ENCODE data around the gene CX3CR1.

DNA sequence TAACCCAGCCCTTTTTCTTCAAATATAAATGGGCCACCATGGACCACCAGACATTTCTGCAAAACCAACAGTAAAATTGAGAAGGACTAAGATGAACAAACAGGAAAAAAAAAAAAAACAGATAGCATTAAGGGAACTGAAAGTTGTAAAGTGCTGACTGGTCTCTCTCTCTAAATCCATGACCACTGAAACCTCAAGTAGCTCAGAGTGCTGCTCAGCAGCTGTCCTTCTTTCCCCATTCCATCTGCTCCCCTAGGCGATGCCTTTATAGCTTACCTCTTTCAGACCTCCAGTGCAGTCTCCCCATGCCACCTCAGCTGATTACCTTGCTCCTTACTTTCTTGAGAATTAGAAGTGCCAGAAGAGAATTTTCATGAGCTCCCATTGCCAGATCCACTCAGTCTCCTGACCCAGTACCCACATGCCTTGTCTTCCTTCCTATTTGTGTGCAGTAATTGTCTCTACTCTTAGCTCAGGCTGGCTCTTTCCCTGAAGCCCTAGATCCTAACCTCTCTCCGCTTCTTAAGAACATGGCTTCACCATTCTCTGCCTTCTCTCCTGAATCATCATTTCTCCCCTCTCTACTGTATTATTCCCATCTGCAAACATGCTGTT is 63.6 kb downstream of the CX3CR1 start:
- no peak for TF ChIP-seq EZH2 (optimal IDR thresholded peaks at IDR 0.05; ENCODE audit: low read depth, low read length)
- TF ChIP-seq, protein P1, sequence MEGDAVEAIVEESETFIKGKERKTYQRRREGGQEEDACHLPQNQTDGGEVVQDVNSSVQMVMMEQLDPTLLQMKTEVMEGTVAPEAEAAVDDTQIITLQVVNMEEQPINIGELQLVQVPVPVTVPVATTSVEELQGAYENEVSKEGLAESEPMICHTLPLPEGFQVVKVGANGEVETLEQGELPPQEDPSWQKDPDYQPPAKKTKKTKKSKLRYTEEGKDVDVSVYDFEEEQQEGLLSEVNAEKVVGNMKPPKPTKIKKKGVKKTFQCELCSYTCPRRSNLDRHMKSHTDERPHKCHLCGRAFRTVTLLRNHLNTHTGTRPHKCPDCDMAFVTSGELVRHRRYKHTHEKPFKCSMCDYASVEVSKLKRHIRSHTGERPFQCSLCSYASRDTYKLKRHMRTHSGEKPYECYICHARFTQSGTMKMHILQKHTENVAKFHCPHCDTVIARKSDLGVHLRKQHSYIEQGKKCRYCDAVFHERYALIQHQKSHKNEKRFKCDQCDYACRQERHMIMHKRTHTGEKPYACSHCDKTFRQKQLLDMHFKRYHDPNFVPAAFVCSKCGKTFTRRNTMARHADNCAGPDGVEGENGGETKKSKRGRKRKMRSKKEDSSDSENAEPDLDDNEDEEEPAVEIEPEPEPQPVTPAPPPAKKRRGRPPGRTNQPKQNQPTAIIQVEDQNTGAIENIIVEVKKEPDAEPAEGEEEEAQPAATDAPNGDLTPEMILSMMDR (IDR thresholded peaks at IDR 0.05; ENCODE audit: low read length), result no peak
